Astrocyte of the hippocampus (primary cell): Measurements from ENCODE around the gene MSH5.

Experiments used
- DNase-seq: peaks from one replicate; pipeline ENCODE4 v3.0.0; 2011; ENCODE audit warnings: low read depth, low spot score

MSH5 gene

DNA sequence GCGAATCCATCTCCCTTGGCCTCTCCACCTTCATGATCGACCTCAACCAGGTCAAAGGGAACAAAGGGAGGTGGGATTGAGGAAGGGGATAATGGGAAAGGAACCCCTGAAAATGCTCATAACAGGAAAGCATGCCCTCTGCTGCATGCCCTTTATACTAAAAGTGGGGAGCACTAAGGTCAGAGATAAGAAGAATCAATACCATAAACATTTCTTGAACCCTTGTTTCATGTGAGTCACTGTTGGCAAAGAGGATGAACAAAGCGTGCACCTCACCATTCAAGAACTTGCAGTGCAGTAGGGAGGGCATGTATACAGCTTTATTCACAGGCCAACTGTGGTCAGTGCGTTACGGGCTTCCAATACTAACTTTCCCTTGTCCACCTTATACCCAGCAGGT, 21.0 kb downstream of the MSH5 start:
- no peak for DNase-seq

DNA sequence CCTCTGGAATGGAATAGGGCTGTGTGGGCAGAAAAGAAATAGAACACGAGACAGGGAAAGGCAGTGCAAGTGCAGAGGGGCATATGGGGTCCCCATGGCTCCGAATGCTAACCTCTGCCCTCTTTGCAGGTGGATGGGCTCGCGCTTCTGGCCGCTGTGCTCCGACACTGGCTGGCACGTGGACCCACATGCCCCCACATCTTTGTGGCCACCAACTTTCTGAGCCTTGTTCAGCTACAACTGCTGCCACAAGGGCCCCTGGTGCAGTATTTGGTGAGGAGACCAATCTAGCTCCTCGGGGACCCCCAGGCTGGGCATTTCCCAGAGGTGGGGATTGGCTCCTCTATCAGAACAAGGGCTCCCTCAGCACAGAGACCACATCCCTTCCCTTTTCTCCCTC, 21.5 kb downstream of the MSH5 start:
- DNase-seq, result no peak

DNA sequence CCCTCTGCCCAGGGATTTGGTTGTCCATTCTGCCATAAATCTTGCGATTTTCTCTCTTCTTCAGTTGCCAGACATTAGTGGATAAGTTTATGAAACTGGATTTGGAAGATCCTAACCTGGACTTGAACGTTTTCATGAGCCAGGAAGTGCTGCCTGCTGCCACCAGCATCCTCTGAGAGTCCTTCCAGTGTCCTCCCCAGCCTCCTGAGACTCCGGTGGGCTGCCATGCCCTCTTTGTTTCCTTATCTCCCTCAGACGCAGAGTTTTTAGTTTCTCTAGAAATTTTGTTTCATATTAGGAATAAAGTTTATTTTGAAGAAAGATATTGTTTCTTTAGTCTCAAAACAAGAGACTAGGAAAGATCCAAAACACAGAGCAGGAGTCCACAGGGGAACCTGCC, 22.6 kb downstream of the MSH5 start, which contains the start of gene SAPCD1:
Gene SAPCD1, plus strand, starts transcription at position 301 of the 400 bp plus-strand sequence. CDS start 399 bp downstream, outside the sequence.
- no peak for DNase-seq

DNA sequence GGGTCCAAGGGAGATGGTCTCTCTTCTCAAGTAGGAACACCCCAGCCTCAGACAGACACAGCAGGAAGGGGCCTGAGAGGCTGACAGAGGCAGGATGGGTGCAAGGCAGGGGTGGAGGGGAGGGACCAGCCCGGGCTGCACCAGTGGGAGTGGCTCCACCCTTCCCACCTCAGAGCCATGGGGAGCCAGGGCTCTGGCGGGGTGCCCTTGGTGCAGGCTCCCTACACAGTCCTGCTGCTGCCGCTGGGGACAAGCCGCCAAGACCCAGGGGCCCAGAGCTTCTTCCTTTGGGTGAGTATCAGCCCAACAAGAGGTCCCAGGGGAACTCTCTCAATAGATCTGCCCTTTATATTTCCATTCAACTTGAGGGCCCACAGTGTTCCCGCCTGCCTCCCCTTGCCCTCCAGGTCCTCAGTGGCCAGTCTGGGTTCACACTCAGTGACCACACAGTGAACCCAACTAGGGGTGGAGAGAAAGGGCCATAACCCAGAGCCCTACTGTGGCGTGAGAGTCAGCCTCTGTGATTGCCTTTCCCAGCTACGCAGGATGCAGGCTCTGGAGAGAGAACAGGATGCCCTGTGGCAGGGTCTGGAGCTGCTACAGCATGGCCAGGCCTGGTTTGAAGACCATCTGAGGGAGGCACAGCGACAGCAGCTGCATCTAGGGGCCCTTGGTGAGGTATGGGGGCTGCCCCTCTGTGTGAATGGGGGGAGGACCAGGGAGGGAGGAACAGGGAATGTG, 23.2 kb downstream of the MSH5 start:
- DNase-seq, result no peak

- peak; percentile 66 for DNase-seq
These were observed 23.8 kb downstream of the MSH5 start for GRCh38 chr6:31763619-31763940.

DNA sequence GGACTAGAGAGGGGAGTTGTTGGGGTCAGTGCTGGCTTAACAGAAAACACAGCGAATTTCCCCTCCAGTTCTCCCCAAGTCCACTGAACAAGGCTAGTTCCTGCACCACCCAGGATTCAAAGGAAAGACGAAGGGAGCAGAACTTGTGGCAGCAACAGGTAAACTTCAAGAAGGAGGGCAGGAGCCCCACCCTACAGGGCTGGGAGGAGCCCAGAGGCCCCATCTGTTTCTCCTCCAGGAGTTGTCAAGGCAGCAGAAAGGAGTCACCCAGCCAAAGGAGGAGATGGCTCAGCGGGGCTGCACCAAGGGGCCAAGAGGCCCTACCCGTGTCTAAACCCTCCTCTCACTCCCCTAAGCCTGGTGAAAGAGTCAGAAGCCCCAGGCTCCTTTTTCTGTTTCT, 24.4 kb downstream of the MSH5 start:
- no peak for DNase-seq

DNA sequence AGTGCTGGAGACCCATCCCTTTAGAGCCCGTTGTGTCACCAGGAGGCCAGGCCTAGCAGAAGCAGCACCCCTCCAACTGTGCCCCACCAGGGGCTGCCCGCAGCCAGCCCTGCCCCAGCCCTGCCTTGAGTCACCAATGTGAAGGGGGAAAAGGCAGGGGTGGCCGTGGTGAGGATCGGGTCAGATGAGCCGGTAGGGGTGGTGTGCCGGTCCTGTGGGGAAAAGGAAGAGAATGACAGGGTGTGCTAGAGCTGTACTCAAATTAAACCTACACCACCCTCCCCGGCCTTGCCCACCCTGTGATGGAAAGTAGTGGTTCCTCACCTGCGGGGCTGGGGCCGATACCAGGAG, 25.7 kb downstream of the MSH5 start:
- DNase-seq, result no peak

GRCh38 chr6:31765910-31766794, 26.3 kb downstream of the MSH5 start:
- DNase-seq, result peak; percentile 21

- DNase-seq, result no peak
These were observed 27.4 kb downstream of the MSH5 start for GRCh38 chr6:31767096-31767645.

- no peak for DNase-seq
These were observed 28.8 kb downstream of the MSH5 start for GRCh38 chr6:31768363-31769257.

- DNase-seq, result peak; percentile 37
These were observed 30.0 kb downstream of the MSH5 start for GRCh38 chr6:31769684-31770371.

- DNase-seq, result no peak
These were observed 31.1 kb downstream of the MSH5 start for GRCh38 chr6:31770860-31771259.

DNA sequence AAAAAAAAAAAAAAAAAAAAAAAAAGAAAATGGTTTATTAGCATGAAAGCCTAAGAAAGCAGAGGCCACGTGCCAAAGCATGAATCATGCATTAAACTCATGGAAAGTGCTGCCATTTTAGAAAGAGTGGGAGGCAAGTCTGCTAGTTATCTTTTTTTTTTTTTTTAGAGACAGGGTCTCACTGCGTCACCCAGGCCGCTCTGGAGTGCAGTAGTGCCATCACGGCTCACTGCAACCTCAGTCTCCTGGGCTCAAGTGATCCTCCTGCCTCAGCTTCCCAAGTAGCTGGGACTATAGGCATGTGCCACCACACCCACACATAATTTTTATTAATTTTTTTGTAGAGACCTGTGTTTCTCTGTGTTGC, 32.2 kb downstream of the MSH5 start:
- DNase-seq, result no peak

- no peak for DNase-seq
These were observed 35.4 kb downstream of the MSH5 start for GRCh38 chr6:31775184-31775583.

GRCh38 chr6:31775633-31776484, 36.1 kb downstream of the MSH5 start:
- no peak for DNase-seq

DNA sequence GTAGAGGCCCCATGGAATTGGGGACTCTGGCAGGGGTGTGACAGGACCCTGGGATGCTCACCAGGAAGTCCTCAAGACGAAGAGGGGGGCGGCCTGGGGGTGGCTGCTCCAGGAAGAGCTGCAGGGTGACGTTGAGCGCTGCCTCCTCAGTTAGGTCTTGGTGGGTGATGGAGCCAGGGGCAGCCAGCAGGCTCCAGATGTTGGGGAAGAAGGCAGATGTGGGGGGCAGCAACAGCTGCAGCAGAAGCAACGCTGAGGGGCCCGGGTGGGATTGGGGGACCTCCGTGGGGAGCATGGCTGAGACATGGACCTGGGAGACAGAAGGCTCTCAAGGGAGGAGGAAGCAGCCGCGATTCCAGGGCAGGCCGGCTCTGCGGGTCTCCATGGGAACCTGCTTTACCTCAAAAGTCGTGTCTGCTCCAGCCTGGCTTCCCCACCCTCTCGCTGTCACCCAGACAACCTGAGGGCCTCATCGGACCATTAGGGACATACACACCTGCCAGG, 36.7 kb downstream of the MSH5 start:
- DNase-seq, result peak; percentile 16

DNA sequence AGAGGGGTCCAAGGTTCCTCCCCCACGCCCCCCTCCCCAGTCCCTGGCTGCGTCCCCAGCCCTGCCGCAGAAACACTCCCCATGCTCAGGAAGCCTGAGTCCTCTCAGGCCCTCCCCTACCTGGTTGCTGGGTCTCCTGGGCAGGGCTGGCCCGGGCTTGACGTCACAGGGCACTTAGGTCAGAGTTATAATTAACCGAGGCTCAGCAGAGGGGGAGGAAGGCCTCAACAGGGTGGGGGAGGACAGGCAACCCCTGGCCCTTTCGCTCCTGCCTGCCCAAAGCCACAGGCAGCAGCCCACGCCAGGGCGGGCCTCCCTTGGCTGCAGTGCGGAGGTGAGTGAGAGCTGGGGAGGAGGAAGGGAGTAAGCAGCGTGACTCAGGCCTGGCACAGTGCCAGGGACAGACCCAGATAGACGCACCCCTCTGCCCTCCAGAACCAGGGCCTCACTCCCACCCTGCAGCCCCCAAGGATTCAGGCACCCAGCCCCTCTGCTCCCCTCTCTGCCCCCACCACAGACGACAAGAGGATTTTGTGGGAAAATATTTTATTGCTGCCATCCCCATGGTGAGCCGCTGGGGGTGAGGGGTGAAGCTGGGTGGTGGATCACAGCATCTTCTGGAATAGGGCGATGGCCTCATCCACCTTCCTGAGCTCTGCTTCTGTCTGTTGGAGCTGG, 37.3 kb downstream of the MSH5 start, which contains the start of gene VWA7:
Gene VWA7, minus strand, starts transcription at position 340 of the 678 bp plus-strand sequence. CDS start 549 bp downstream, outside the sequence.
- peak; percentile 84 for DNase-seq

GRCh38 chr6:31777667-31778050, 37.9 kb downstream of the MSH5 start:
- no peak for DNase-seq

DNA sequence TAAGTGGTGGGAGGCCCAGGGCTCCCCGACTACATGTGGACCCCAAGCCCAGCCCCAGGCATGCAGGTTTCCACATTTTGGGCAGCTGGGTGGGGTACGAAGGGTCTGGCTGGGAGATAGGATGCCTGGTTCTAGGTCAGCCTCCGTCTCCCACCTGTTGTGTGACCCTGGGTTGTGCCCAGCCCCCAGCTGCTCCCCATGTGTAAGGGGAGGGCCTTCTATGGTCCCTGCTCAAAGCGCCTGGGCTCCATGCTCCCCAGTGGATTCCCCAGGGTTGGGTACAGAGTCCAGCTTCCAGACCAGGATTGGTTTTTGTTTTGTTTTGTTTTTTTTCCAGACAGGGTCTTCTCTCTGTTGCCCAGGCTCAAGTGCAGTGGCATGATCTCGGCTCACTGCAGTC, 38.4 kb downstream of the MSH5 start:
- no peak for DNase-seq
